ENCODE data around the gene ABCA13.

The ABCA13 gene

DNA sequence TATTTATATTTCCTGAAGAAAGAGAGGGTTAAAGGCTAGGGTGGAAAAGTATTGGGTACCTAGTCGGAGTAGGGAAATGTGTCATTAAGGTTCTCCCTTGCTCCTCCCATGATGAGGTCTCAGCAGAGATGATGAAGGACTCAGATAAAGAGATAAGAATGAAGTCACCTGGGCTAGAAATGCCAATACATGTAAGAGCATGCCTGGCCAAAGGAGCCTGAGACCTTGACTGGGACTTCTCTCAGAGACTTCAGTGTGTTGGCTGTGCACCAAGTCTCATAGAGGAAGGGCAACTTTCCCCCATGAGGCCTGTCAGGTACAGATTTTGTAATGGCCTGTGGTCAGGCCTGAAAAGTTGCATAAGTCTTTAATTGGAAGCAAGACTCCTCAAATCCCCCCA is 392.1 kb downstream of the ABCA13 start:
- FAIRE-seq (no peak), DNase-seq (ENCODE audit: insufficient read length) (no peak)
- TF ChIP-seq POLR2A (IDR thresholded peaks at IDR 0.05; ENCODE audit: low read depth, low read length) = no peak
- TF ChIP-seq POLR2AphosphoS5 (IDR thresholded peaks at IDR 0.05; ENCODE audit: low read depth, low read length) = no peak
- TF ChIP-seq TAF1 (IDR thresholded peaks at IDR 0.05; ENCODE audit: borderline replicate concordance, low read depth, low read length) = no peak

DNA sequence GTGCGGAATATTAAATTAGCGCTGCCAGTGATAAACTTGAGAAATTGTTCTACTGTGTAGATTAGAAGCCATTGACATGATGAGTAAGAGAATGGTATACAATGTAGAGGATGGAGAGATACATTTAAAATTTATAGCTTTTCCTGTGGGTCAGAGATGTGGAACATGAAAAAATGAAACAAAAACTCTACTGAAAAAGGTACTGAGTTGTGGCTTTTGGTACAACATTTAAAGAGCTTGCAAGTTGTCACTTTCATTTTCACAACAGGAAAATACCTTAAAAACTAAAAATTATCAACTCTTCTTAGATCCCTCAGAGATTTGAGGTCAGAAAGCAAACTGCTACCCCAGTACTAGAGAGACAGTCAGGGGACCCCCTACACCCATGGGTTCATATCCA is 404.3 kb downstream of the ABCA13 start:
- DNase-seq (ENCODE audit: insufficient read length) (no peak), FAIRE-seq (no peak)
- TF ChIP-seq POLR2AphosphoS5 (IDR thresholded peaks at IDR 0.05; ENCODE audit: low read depth, low read length) = no peak
- no peak for TF ChIP-seq TAF1 (IDR thresholded peaks at IDR 0.05; ENCODE audit: borderline replicate concordance, low read depth, low read length)
- no peak for TF ChIP-seq POLR2A (IDR thresholded peaks at IDR 0.05; ENCODE audit: low read depth, low read length)

DNA sequence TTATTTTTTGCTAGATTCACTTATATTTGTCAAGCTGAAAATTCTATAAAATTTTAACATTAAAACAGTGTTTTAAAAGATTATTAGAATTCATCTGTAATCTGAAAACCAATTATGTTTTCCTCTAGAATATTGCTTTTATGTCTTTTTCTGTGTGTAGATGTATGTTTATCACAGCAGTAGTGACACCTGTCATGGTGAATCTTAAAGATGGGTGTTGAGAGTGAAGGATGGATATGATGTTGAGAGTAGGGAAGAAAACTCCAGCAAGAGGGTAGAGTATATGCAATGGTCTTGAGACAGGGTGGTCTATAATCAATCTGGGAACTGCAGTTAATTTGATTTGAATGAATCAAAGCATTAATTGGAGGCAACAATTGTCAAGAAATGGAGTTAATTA is 416.2 kb downstream of the ABCA13 start:
- no peak for DNase-seq (ENCODE audit: insufficient read length)
- TF ChIP-seq POLR2AphosphoS5 (IDR thresholded peaks at IDR 0.05; ENCODE audit: low read depth, low read length) (no peak), POLR2A (IDR thresholded peaks at IDR 0.05; ENCODE audit: low read depth, low read length) (no peak), TAF1 (IDR thresholded peaks at IDR 0.05; ENCODE audit: borderline replicate concordance, low read depth, low read length) (no peak)
- FAIRE-seq = no peak

GRCh38 chr7:48594349-48594748 is 423.1 kb downstream of the ABCA13 start:
- FAIRE-seq (no peak), DNase-seq (ENCODE audit: insufficient read length) (no peak)
- TF ChIP-seq TAF1 (IDR thresholded peaks at IDR 0.05; ENCODE audit: borderline replicate concordance, low read depth, low read length) (no peak), POLR2AphosphoS5 (IDR thresholded peaks at IDR 0.05; ENCODE audit: low read depth, low read length) (no peak), POLR2A (IDR thresholded peaks at IDR 0.05; ENCODE audit: low read depth, low read length) (no peak)

- no peak for DNase-seq (ENCODE audit: insufficient read length)
- FAIRE-seq = no peak
- TF ChIP-seq POLR2AphosphoS5 (IDR thresholded peaks at IDR 0.05; ENCODE audit: low read depth, low read length) (no peak), TAF1 (IDR thresholded peaks at IDR 0.05; ENCODE audit: borderline replicate concordance, low read depth, low read length) (no peak), POLR2A (IDR thresholded peaks at IDR 0.05; ENCODE audit: low read depth, low read length) (no peak)
Measured at GRCh38 chr7:48595756-48596155, 424.5 kb downstream of the ABCA13 start.

DNA sequence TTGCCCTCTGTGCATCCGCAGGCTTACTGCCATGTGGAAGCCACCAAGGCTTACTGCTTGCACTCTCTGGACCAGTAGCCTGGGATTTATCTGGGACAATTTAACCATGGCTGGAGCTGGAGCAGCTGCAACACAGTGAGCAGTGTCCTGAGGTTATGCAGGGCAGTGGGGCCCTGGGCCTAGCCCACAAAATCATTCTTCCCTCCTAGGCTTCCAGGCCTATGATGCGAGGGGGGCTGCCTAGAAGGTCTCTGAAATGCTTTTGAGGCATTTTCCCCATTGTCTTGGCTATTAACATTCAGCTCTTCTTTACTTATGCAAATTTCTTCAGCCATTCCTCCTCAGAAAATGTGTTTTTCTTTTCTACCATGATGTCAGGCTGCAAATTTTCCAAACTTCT is 439.4 kb downstream of the ABCA13 start:
- TF ChIP-seq POLR2AphosphoS5 (IDR thresholded peaks at IDR 0.05; ENCODE audit: low read depth, low read length) (no peak), POLR2A (IDR thresholded peaks at IDR 0.05; ENCODE audit: low read depth, low read length) (no peak), TAF1 (IDR thresholded peaks at IDR 0.05; ENCODE audit: borderline replicate concordance, low read depth, low read length) (no peak)
- DNase-seq (ENCODE audit: insufficient read length) = no peak
- FAIRE-seq = no peak

GRCh38 chr7:48611993-48612392 is 440.7 kb downstream of the ABCA13 start:
- DNase-seq (ENCODE audit: insufficient read length) = no peak
- TF ChIP-seq POLR2A (IDR thresholded peaks at IDR 0.05; ENCODE audit: low read depth, low read length) = no peak
- no peak for TF ChIP-seq TAF1 (IDR thresholded peaks at IDR 0.05; ENCODE audit: borderline replicate concordance, low read depth, low read length)
- no peak for TF ChIP-seq POLR2AphosphoS5 (IDR thresholded peaks at IDR 0.05; ENCODE audit: low read depth, low read length)
- FAIRE-seq = no peak

DNA sequence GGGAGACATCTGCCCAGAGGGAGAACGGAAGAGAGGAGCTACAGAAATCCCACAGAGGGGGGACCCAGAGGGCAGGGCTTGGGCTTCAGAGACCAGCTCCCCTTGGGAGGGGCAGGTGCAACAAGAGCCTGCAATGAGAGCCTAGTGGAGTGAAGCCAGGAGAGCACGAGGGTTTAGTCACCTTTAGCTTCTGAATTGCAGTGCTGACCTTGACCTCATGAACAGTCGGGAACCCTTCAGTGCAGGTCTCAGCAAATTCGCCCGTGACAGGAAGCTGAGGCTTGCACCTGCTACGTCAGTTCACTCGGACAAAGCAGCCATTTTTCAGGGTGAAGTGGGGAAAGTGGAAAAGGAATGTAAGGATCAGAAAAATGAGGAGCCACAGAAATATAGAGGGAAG is 446.2 kb downstream of the ABCA13 start:
- TF ChIP-seq POLR2AphosphoS5 (IDR thresholded peaks at IDR 0.05; ENCODE audit: low read depth, low read length) (no peak), TAF1 (IDR thresholded peaks at IDR 0.05; ENCODE audit: borderline replicate concordance, low read depth, low read length) (no peak), POLR2A (IDR thresholded peaks at IDR 0.05; ENCODE audit: low read depth, low read length) (no peak)
- no peak for DNase-seq (ENCODE audit: insufficient read length)
- FAIRE-seq = no peak

GRCh38 chr7:48617993-48618392 is 446.7 kb downstream of the ABCA13 start:
- FAIRE-seq (no peak), DNase-seq (ENCODE audit: insufficient read length) (no peak)

DNA sequence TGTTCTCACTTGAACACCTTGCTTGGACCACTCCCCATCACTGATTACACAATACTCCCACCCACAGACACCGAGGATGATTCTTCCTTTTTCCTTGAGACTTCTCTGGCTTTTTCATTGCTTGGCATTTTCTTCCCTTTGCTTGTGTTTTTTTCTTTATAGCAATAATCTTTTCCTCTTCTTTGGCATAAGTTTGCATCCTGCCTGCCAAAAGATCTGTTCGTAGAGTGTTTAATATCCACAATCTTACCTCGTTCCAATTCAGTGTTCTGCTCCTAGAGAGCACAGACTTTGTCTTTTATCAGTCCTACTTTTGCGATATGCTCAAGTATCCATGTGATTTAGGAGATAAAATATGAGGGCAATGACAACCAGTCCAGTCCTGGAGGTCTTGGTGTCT is 449.8 kb downstream of the ABCA13 start:
- FAIRE-seq = no peak

More at GRCh38 chr7:48617993-48618392, 446.7 kb downstream of the ABCA13 start:
- no peak for TF ChIP-seq POLR2A (IDR thresholded peaks at IDR 0.05; ENCODE audit: low read depth, low read length)
- TF ChIP-seq TAF1 (IDR thresholded peaks at IDR 0.05; ENCODE audit: borderline replicate concordance, low read depth, low read length) = no peak
- TF ChIP-seq POLR2AphosphoS5 (IDR thresholded peaks at IDR 0.05; ENCODE audit: low read depth, low read length) = no peak

GRCh38 chr7:48627164-48627563 is 455.9 kb downstream of the ABCA13 start:
- no peak for DNase-seq (ENCODE audit: insufficient read length)
- TF ChIP-seq POLR2A (IDR thresholded peaks at IDR 0.05; ENCODE audit: low read depth, low read length) (no peak), POLR2AphosphoS5 (IDR thresholded peaks at IDR 0.05; ENCODE audit: low read depth, low read length) (no peak), TAF1 (IDR thresholded peaks at IDR 0.05; ENCODE audit: borderline replicate concordance, low read depth, low read length) (no peak)
- FAIRE-seq = no peak

More for the DNA sequence above, 449.8 kb downstream of the ABCA13 start:
- TF ChIP-seq POLR2AphosphoS5 (IDR thresholded peaks at IDR 0.05; ENCODE audit: low read depth, low read length) = no peak
- no peak for TF ChIP-seq POLR2A (IDR thresholded peaks at IDR 0.05; ENCODE audit: low read depth, low read length)
- no peak for TF ChIP-seq TAF1 (IDR thresholded peaks at IDR 0.05; ENCODE audit: borderline replicate concordance, low read depth, low read length)
- no peak for DNase-seq (ENCODE audit: insufficient read length)

GRCh38 chr7:48628793-48629349 is 457.6 kb downstream of the ABCA13 start:
- DNase-seq (ENCODE audit: insufficient read length) = no peak
- no peak for TF ChIP-seq TAF1 (IDR thresholded peaks at IDR 0.05; ENCODE audit: borderline replicate concordance, low read depth, low read length)
- no peak for TF ChIP-seq POLR2AphosphoS5 (IDR thresholded peaks at IDR 0.05; ENCODE audit: low read depth, low read length)
- TF ChIP-seq POLR2A (IDR thresholded peaks at IDR 0.05; ENCODE audit: low read depth, low read length) = no peak
- no peak for FAIRE-seq

Measured in GM12892 (cell line).